ENCODE data around the gene TCEA2. TPM values are rescaled to one million over a fixed set of nuclear protein-coding genes. Genes with fewer than 3 reads are reported as not detected.

Gene TCEA2
- total RNA-seq, 3 donors from 2014 or later = 4.1 to 46.1 (median 9.5) TPM

DNA sequence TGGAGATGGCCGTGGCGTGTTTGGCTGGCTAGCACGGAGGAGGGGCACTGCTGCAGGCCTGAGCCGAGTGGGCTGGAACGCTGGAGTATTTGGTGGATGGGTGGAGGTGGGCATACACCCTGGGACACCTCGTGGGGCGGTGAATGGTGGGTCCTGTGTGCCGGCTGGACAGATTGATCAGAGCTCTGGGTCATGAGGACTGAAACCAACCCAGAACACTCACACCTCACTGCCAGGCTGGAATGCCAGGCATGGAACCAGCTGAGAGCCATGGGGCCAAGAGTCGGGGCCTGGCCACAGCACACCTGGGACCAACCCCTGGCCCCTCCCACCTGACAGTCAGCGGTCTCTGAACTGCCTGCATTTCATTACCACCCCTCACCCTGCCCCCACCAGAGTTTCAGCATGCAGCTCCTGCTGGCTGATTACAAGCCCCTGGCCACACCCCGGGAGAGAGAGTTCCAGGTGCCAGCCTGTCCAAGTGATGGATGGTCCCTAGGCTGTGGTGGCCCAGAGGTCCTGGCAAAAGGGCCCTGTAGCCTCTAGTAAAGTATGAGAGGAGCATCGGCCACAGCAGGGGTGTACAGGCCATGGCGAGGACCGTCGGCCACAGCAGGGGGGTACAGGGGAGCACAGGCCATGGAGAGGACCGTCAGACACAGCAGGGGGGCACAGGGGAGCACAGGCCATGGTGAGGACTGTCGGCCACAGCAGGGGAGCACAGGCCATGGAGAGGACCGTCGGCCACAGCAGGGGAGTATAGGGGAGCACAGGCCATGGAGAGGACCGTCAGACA lies 41.1 kb downstream of the TCEA2 start:
- H3K9me3 ChIP-seq = no peaks in the 10 kb centered on the region
- no peaks in the 10 kb centered on the region for H3K36me3 ChIP-seq (ENCODE audit: low read depth)
- TF ChIP-seq CTCF (IDR thresholded peaks at IDR 0.05) = no peak
- ATAC-seq (no peak), DNase-seq (peak in 1 of 3 donors; percentile 14)
- no peak overlapping the region for H3K4me3 ChIP-seq
- intact Hi-C loops (cut with DNase I, micrococcal nuclease) = no loop called here
- H3K4me1 ChIP-seq (ENCODE audit: low read depth) = peaks cover 7% of the 10 kb centered on the region

GRCh38 chr20:64104667-64105451 lies 41.9 kb downstream of the TCEA2 start:
- no peak for ATAC-seq
- Histone ChIP-seq H3K4me3 (no peak overlapping the region), H3K4me1 (ENCODE audit: low read depth) (peaks cover 7% of the 10 kb centered on the region), H3K9me3 (no peaks in the 10 kb centered on the region), H3K36me3 (ENCODE audit: low read depth) (no peaks in the 10 kb centered on the region)
- intact Hi-C loops (cut with DNase I, micrococcal nuclease) = no loop called here
- no peak for TF ChIP-seq CTCF (IDR thresholded peaks at IDR 0.05)
- peak in 2 of 3 donors; percentile 14 to 38 for DNase-seq

- intact Hi-C loops (cut with DNase I, micrococcal nuclease) = no loop called here
- ATAC-seq (no peak), DNase-seq (peak in 1 of 3 donors; percentile 11)
- Histone ChIP-seq H3K4me3 (no peak overlapping the region), H3K36me3 (ENCODE audit: low read depth) (no peaks in the 10 kb centered on the region), H3K4me1 (ENCODE audit: low read depth) (peaks cover 7% of the 10 kb centered on the region), H3K9me3 (no peaks in the 10 kb centered on the region)
- no peak for TF ChIP-seq CTCF (IDR thresholded peaks at IDR 0.05)
Measured at GRCh38 chr20:64105846-64106434, 42.9 kb downstream of the TCEA2 start.

- Histone ChIP-seq H3K9me3 (no peaks in the 10 kb centered on the region), H3K36me3 (ENCODE audit: low read depth) (no peaks in the 10 kb centered on the region), H3K4me1 (ENCODE audit: low read depth) (peaks cover 7% of the 10 kb centered on the region), H3K4me3 (no peak overlapping the region)
- TF ChIP-seq CTCF (IDR thresholded peaks at IDR 0.05) = no peak
- intact Hi-C loops (cut with DNase I, micrococcal nuclease) = no loop called here
- DNase-seq (peak in 2 of 3 donors; percentile 7 to 38), ATAC-seq (no peak)
Measured at GRCh38 chr20:64106435-64106961, 43.5 kb downstream of the TCEA2 start.

- TF ChIP-seq CTCF (IDR thresholded peaks at IDR 0.05) = no peak
- Histone ChIP-seq H3K36me3 (ENCODE audit: low read depth) (no peaks in the 10 kb centered on the region), H3K4me1 (ENCODE audit: low read depth) (peaks cover 2% of the 10 kb centered on the region), H3K9me3 (no peaks in the 10 kb centered on the region), H3K4me3 (no peak within 1 kb of the TSS)
- intact Hi-C loops (cut with DNase I, micrococcal nuclease) = no loop called here
- ATAC-seq (peak; percentile 34), DNase-seq (peak in 2 of 3 donors; percentile 19 to 40)
Measured at GRCh38 chr20:64106981-64107735, 44.2 kb downstream of the TCEA2 start, which contains the start of gene NPBWR2. TSS of gene NPBWR2 (minus strand) at chr20:64107565. CDS start at chr20:64106831, 734 bp downstream.
